RWPE2 (cell line): ENCODE measurements around the gene COL28A1.
"Not testable (repeated sequence)": the region's sequence is repeated elsewhere in the genome, so short reads cannot be mapped to it uniquely, and the experiment has no call there.

Experiments
- ATAC-seq: fragments of 200-7000 bp; cut with Tn5 transposase; 3 replicates; pipeline ENCODE4 v1.9.1; 2021; ENCODE audit warnings: low read depth
- DNase-seq: peaks from one replicate; pipeline ENCODE4 v3.0.0-alpha.2; 2020; ENCODE audit warnings: low spot score
- H3K27ac ChIP-seq: fragments of 450-650 bp; 2 replicates; pipeline ENCODE4 v1.5.1; 2017; ENCODE audit warnings: mild to moderate bottlenecking; ENCODE audit not compliant: poor library complexity, severe bottlenecking
- H3K27me3 ChIP-seq: fragments of 250-450 bp; sonication (Bioruptor Pico); 2 replicates; pipeline ENCODE4 v1.5.1; 2021; ENCODE audit warnings: mild to moderate bottlenecking, moderate library complexity; ENCODE audit not compliant: insufficient read depth, poor library complexity, severe bottlenecking
- H3K36me3 ChIP-seq: fragments of 250-450 bp; sonication (Bioruptor Pico); 2 replicates; pipeline ENCODE4 v1.5.1; 2020; ENCODE audit warnings: low read depth, mild to moderate bottlenecking, moderate library complexity
- H3K4me1 ChIP-seq: fragments of 250-450 bp; sonication (Bioruptor Pico); 2 replicates; pipeline ENCODE4 v1.5.1; 2021; ENCODE audit warnings: mild to moderate bottlenecking, moderate library complexity; ENCODE audit not compliant: insufficient read depth, poor library complexity, severe bottlenecking
- H3K4me3 ChIP-seq: fragments of 250-450 bp; sonication (Bioruptor Pico); 2 replicates; pipeline ENCODE4 v1.5.1; 2021; ENCODE audit warnings: mild to moderate bottlenecking, moderate library complexity; ENCODE audit not compliant: severe bottlenecking
- H3K9me3 ChIP-seq: fragments of 250-450 bp; sonication (Bioruptor Pico); 2 replicates; pipeline ENCODE4 v1.5.1; 2021; ENCODE audit warnings: mild to moderate bottlenecking, moderate library complexity; ENCODE audit not compliant: severe bottlenecking
- TF ChIP-seq, protein P1 (sequence below): fragments of 450-650 bp; IDR thresholded peaks from one replicate; pipeline ENCODE4 v1.5.1; 2017; ENCODE audit warnings: mild to moderate bottlenecking, moderate library complexity; ENCODE audit not compliant: poor library complexity, severe bottlenecking

COL28A1 gene

DNA sequence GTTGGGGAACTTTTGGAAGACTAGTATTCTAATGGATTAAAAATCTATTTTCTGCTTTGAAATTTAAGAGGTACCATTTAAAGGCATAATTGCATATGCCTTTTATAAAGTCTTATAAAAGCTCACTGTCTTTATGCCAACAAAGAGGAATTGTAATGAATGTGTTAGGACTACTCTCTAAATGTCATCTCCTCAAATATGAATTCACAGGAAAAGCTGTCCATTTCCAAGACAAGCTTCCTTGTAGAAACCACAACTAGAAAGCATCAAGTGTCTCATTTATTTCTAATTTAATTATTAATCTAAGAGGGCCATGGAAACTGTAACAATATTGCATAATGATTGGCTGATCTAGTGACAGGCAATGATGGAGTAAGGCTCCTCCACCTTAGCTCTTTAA is 130.2 kb downstream of the COL28A1 start:
- Histone ChIP-seq H3K9me3 (no peaks in the 10 kb centered on the region), H3K27ac (no peak overlapping the region), H3K4me1 (no peaks in the 10 kb centered on the region), H3K4me3 (no peak overlapping the region), H3K27me3 (no peaks in the 10 kb centered on the region), H3K36me3 (no peaks in the 10 kb centered on the region)
- DNase-seq = no peak
- TF ChIP-seq, protein P1, sequence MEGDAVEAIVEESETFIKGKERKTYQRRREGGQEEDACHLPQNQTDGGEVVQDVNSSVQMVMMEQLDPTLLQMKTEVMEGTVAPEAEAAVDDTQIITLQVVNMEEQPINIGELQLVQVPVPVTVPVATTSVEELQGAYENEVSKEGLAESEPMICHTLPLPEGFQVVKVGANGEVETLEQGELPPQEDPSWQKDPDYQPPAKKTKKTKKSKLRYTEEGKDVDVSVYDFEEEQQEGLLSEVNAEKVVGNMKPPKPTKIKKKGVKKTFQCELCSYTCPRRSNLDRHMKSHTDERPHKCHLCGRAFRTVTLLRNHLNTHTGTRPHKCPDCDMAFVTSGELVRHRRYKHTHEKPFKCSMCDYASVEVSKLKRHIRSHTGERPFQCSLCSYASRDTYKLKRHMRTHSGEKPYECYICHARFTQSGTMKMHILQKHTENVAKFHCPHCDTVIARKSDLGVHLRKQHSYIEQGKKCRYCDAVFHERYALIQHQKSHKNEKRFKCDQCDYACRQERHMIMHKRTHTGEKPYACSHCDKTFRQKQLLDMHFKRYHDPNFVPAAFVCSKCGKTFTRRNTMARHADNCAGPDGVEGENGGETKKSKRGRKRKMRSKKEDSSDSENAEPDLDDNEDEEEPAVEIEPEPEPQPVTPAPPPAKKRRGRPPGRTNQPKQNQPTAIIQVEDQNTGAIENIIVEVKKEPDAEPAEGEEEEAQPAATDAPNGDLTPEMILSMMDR = no peak
- ATAC-seq = no peak

DNA sequence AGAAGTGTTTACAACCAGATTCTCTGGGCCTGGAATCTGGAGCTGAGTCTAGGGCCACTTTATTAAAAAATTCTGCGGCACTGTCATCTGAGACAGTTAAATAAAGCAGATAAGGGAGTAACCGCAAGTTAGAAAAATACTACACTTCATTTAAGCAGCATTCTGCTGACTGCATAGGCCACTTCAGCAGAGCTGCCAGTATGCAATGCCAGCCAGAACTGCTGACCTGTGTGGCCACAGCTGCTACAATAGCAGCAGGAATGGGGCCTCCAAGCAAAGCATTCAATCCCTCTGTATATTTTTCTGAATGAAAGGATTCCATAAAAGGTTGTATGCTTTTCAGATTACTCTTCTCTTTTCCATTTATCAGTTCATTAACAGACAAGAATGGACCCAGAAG is 136.0 kb downstream of the COL28A1 start:
- H3K27ac ChIP-seq = no peak overlapping the region
- no peaks in the 10 kb centered on the region for H3K9me3 ChIP-seq
- DNase-seq (no peak), ATAC-seq (no peak)
- H3K27me3 ChIP-seq = no peaks in the 10 kb centered on the region
- H3K36me3 ChIP-seq = no peaks in the 10 kb centered on the region
- no peaks in the 10 kb centered on the region for H3K4me1 ChIP-seq
- TF ChIP-seq, protein P1 = no peak
- H3K4me3 ChIP-seq = no peak overlapping the region

DNA sequence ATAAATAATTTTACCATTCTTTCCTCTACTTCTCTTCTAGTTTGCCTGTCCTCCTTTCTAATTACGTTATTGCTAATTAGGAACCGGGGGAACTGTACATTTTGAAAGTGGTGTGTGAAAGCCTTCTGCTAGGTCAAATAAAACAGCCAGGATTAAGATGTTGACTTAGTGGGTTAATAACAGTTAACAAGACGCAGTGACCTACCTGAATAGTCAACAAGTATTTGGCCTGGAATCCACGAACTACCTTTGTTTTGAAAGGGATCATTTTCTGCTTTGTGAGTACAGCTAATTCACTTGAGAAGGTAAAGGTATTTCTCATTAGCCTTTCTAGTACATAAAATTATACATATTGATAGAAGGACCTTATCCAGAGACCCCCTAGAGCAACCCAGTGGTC is 139.9 kb downstream of the COL28A1 start:
- no peaks in the 10 kb centered on the region for H3K36me3 ChIP-seq
- no peaks in the 10 kb centered on the region for H3K27me3 ChIP-seq
- no peak overlapping the region for H3K27ac ChIP-seq
- no peak overlapping the region for H3K4me3 ChIP-seq
- H3K4me1 ChIP-seq = no peaks in the 10 kb centered on the region
- ATAC-seq = no peak
- DNase-seq = no peak
- TF ChIP-seq, protein P1 = no peak
- H3K9me3 ChIP-seq = no peaks in the 10 kb centered on the region

DNA sequence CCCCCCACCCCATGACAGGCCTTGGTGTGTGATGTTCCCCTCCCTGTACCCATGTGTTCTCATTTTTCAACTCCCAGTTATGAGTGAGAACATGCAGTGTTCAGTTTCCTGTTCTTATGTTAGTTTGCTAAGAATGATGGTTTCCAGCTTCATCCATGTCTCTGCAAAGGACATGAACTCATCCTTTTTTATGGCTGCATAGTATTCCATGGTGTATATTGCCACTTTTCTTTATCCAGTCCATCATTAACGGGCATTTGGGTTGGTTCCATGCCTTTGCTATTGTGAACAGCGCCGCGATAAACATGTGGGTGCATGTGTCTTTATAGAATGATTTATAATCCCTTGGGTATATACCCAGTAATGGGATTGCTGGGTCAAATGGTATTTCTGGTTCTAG is 147.5 kb downstream of the COL28A1 start:
- not testable (repeated sequence) for DNase-seq, H3K9me3 ChIP-seq, H3K4me1 ChIP-seq, ATAC-seq, H3K27ac ChIP-seq, H3K4me3 ChIP-seq, H3K27me3 ChIP-seq, H3K36me3 ChIP-seq

DNA sequence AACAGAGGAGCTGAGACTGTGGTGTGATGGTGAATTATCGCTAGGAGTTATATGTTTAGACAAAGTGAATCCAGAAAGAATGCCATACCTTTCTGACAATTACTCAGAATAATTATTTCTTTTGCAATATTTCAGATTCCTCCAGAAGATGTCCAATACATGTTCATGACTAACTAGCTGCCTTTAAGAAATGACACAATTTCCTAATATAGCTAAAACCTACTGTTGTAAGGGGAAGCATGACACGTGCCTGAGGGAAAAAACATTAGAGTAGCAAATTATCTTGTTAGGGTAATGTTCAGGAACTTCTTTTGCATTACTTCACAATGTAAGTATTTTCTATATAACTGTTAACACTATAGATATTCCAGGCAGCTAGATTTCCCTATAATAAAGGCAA is 150.3 kb downstream of the COL28A1 start:
- no peaks in the 10 kb centered on the region for H3K27me3 ChIP-seq
- H3K9me3 ChIP-seq = no peaks in the 10 kb centered on the region
- no peak overlapping the region for H3K27ac ChIP-seq
- no peak overlapping the region for H3K4me3 ChIP-seq
- H3K4me1 ChIP-seq = no peaks in the 10 kb centered on the region
- H3K36me3 ChIP-seq = no peaks in the 10 kb centered on the region
- TF ChIP-seq, protein P1 = no peak
- DNase-seq = no peak
- ATAC-seq = peak; percentile 17; the same call in 1 of the 3 replicates

DNA sequence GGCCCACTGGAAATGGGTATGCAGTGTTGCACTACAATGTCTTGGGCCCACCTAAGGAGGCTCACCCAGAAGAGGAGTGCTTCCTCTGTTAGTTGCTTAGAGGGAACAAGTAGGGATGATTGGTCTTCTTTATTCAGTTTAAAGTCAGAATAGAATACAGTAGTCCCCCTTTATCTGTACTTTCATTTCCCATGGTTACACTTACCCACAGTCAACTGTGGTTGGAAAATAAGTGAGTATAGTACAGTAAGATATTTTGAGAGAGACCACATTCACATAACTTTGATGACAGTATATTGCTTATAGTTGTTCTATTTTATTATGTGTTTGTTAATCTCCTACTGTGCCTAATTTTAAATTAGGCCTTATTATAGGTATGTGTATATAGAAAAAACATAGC is 151.4 kb downstream of the COL28A1 start:
- Histone ChIP-seq H3K9me3 (no peaks in the 10 kb centered on the region), H3K27me3 (no peaks in the 10 kb centered on the region), H3K36me3 (no peaks in the 10 kb centered on the region), H3K27ac (no peak overlapping the region), H3K4me3 (no peak overlapping the region), H3K4me1 (no peaks in the 10 kb centered on the region)
- DNase-seq (no peak), ATAC-seq (no peak)
- TF ChIP-seq, protein P1 = no peak
